K562 (cell line): ENCODE measurements around the gene UCP1. TPM values are rescaled to one million over a fixed set of nuclear protein-coding genes. Genes with fewer than 3 reads are reported as not detected.

Source experiments
- FOXP1 ChIP-seq: sonication (generic); formaldehyde crosslinking; IDR thresholded peaks from 2 replicates; pipeline ENCODE4 v1.8.0; 2022; ENCODE audit warnings: mild to moderate bottlenecking, missing genetic modification reagents
- L3MBTL2 ChIP-seq: fragments of 450-650 bp; IDR thresholded peaks from 2 replicates; pipeline ENCODE4 v1.6.1; 2016; ENCODE audit warnings: mild to moderate bottlenecking, moderate library complexity
- MGA ChIP-seq: fragments of 450-650 bp; IDR thresholded peaks from 2 replicates; pipeline ENCODE4 v1.6.1; 2016; ENCODE audit warnings: mild to moderate bottlenecking, moderate library complexity
- SMARCA5 ChIP-seq: fragments of 450-650 bp; IDR thresholded peaks from 2 replicates; pipeline ENCODE4 v1.6.1; 2016
- ZNF586 ChIP-seq: fragments of 450-650 bp; formaldehyde crosslinking; conservative IDR thresholded peaks from 2 replicates; pipeline ENCODE4 v1.4.0; 2020; ENCODE audit warnings: mild to moderate bottlenecking, moderate library complexity
- ZNF639 ChIP-seq, 2 experiments: fragments of 200-800 bp in 1 of 2; sonication (Bioruptor generic) in 1 of 2; sonication (generic) in 1 of 2; formaldehyde crosslinking in 1 of 2; IDR thresholded peaks in 1 of 2; conservative IDR thresholded peaks in 1 of 2; 2 replicates each; pipeline versions ENCODE4 v1.5.0 to v1.6.1; 2016 to 2020; ENCODE audit warnings: missing compliant biosample characterization in 1 of 2, missing genetic modification characterization in 1 of 2, missing genetic modification reagents in 1 of 2
- ZNF764 ChIP-seq: fragments of 250-450 bp; sonication (Bioruptor Pico); IDR thresholded peaks from 2 replicates; pipeline ENCODE4 v1.4.0; 2020; ENCODE audit warnings: low read depth, mild to moderate bottlenecking, moderate library complexity
- polyA plus RNA-seq, 8 experiments: library from polyadenylated mRNA; depleted of rRNA in 4 of 8; stranded (reverse) in 5 of 8; unstranded in 3 of 8; fragments of >200 nt; fragmentation: Nextera tagmentation in 2 of 8; fragmentation: Illumina TruSeq in 1 of 8; extraction: Ambion mirVana in 2 of 8; extraction: Trizol in 1 of 8; gene quantifications; 2 replicates each; pipeline versions ENCODE4 v1.2.1 to v1.2.3, GENCODE V29; 2011 to 2014; ENCODE audit warnings: inconsistent platforms in 1 of 8, missing spikeins in 1 of 8
- total RNA-seq, 7 experiments: library from RNA; depleted of rRNA in 6 of 7; stranded (reverse); fragments of >200 nt in 6 of 7; fragmentation: Illumina TruSeq in 2 of 7; extraction: Trizol in 2 of 7; gene quantifications; 2 replicates each; pipeline versions ENCODE4 v1.2.1 to v1.2.3, GENCODE V29; 2011 to 2021; ENCODE audit warnings: low replicate concordance in 1 of 7

The UCP1 gene
- total and polyA plus RNA-seq, 9 of the 15 experiments (the other 6 are each of a cell fraction or from before 2014, with no cell fraction given), result not detected

- TF ChIP-seq MGA (peak; percentile 92; the same call in 1 of the 2 replicates), FOXP1 (CRISPR knock-in tag) (0 out of 2 replicates have a peak, but pooled peaks have one; percentile 6), ZNF764 (no peak), ZNF639 (CRISPR knock-in tag; conservative IDR thresholded peaks at IDR 0.05 in 1 of 2, IDR thresholded peaks at IDR 0.05 in 1 of 2) (0 out of 4 replicates have a peak, but pooled peaks of 1 of the 2 experiments have one; percentile 29), L3MBTL2 (no peak), ZNF586 (CRISPR knock-in tag) (no peak), SMARCA5 (no peak)
Observed at GRCh38 chr4:140523370-140523856, 45.3 kb downstream of the UCP1 start (continued).
